ENCODE data around the gene TMEM145. TPM values are rescaled to one million over a fixed set of nuclear protein-coding genes. Genes with fewer than 3 reads are reported as not detected.
"Not testable (repeated sequence)": the region's sequence is repeated elsewhere in the genome, so short reads cannot be mapped to it uniquely, and the experiment has no call there.

TMEM145 gene
- total RNA-seq, 1 donor from 2014 or later, result 0.16 TPM

DNA sequence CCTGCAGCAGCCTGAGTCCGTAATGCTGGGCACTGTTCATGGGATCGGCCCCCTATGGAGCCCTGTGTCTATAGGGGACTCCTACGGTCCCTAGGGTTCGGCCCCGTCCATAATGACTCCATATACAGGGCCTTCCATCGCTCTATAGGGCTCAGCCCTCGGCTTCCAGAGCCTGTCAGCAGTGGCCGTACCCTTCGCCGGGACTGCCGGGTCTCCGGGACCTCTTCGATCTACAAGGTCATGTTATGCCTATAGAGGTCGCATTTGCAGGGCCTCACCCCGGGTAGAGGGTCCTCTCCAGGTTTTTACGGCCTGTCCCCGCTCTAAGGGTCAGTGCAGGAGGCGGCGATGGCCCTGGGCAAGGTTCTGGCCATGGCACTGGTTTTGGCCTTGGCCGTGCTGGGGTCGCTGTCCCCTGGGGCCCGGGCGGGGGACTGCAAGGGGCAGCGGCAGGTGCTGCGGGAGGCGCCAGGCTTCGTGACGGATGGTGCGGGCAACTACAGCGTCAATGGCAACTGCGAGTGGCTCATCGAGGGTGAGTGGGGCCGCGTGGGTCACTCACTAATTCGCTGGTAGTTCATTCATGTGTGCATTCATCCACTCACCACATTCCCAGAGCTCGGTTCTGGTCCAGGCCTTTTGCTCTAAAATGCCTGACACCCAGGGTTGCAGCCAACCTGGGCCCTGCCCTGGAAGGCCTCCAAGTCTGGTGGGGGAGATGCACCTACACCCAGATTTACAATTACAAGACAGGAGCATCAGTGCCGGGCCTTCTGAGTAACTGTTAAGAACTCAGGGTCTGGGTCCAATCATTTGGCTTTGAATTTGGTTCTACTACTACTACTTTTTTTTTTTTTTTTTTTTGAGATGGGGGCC, 13.0 kb downstream of the TMEM145 start:
- intact Hi-C loops (cut with DNase I), result loop anchor here (1.0 to 10.0 kb wide), 4 partner anchors 24 to 191 kb away; partner anchors contain the start of genes PAFAH1B3, POU2F2 and PRR19
- peak; percentile 12 for ATAC-seq
- no peak for DNase-seq (ENCODE audit: missing footprints)

DNA sequence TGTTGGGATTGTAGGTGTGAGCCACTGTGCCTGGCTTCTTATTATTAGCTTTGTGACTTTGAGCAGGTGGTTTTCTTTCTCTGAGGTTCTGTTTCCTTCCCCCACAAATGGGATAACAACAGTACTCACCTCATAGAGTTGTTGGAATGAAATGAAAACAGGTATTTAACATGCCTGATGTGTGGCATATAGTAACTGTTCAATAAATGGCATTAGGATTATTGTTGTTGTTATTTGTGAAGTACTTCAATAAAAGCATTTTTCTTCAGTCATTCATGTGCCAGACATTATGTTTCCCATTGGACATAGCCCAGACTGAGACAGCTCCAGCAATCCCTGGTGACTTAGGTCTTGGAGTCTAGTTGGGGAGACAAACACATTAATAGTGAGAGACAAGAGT, 13.9 kb downstream of the TMEM145 start:
- no peak for DNase-seq (ENCODE audit: missing footprints)
- intact Hi-C loops (cut with DNase I), result loop anchor here (2.0 to 10.0 kb wide), 2 partner anchors 82 to 192 kb away; partner anchors contain the start of gene POU2F2
- no peak for ATAC-seq

DNA sequence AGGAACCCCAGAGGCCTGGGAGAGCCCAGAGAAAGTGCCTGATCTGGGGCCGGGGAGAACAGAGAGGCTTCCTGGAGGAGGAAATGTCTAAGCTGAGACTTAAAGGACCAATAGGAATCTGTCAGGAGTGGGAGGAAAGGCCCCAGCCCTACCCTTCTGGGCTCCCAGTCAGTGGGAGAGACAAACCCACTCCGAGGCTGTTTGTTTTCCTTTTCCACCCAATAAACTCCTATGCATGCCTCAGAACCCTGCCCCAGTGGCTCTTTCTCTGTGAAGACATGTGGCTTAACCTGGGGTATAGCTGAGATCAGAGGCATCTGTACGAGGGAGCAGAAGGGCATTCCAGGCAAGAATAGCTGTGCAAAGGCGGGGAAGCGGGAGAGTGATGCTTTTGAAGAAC, 14.3 kb downstream of the TMEM145 start:
- intact Hi-C loops (cut with DNase I), result loop anchor here (2.0 to 10.0 kb wide), 2 partner anchors 83 to 193 kb away; partner anchors contain the start of gene POU2F2
- DNase-seq (ENCODE audit: missing footprints), result no peak
- no peak for ATAC-seq

DNA sequence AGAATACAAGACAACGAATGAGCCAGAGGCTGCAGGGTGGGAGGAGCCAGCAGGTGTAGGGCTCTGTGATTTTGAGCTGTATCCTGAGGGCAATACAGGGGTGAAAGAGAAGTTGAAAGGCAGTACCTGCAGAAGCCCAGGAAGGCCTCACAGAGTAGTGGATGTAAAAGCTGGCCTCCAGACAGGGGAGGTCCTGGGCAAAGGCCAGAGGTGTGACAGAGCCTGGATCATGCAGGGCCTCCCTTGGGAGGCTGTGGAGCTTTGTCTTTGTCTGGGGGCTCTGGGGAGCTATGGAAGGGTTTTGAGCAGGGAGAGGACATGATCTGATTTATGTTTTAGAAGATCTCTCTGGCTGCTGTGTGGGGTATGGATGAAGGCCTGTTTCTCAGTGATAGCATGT, 15.0 kb downstream of the TMEM145 start:
- peak; percentile 1 for DNase-seq (ENCODE audit: missing footprints)
- intact Hi-C loops (cut with DNase I), result loop anchor here (10.0 kb wide), 1 partner anchor 193 kb away; the partner anchor contains the start of gene POU2F2
- no peak for ATAC-seq

DNA sequence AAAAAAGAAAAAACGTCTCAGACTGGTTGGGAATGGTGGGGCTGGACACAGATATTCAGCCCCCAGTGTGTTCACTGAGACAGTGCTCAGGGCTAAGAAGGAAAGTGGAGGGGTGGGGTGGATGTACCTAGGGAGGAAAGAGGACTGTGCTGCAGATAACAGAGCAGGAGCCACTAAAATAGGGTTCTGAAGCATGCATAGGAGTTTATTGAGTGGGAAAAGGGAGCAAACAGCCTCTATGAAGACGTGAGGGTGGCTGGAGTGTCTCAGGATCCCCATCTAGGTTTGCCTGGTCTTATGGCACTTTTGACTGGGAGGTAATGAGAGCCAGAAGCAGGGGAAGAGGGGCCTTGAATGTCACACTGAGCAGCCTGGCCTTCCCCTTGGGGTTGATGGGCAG, 15.7 kb downstream of the TMEM145 start:
- intact Hi-C loops (cut with DNase I), result loop anchor here (10.0 kb wide), 1 partner anchor 194 kb away; the partner anchor contains the start of gene POU2F2
- DNase-seq (ENCODE audit: missing footprints) (no peak), ATAC-seq (no peak)

DNA sequence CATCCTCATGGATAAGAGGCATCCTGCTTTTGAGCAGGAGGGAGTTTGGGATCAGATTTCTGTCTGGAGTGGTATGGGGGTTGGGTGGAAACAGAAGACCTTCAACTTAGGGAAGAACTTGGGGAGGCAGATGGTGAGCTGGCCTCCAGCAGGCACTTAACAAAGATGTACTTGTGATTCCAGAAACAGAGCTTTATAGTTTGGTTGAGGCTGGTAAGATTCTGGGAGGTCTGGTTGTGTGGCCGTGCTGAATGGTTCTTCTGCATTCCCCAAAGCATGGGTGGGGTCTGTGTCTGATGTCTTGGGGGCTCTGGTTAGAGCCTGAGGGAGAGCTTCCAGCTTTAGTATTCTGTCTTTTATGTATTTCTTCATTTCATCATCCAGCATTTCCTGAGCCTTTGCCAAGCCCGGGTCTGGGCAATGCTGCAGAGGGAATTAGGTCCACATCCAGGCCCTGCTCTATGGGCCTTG, 17.2 kb downstream of the TMEM145 start:
- intact Hi-C loops (cut with DNase I), result no loop called here
- DNase-seq (ENCODE audit: missing footprints) (no peak), ATAC-seq (no peak)

DNA sequence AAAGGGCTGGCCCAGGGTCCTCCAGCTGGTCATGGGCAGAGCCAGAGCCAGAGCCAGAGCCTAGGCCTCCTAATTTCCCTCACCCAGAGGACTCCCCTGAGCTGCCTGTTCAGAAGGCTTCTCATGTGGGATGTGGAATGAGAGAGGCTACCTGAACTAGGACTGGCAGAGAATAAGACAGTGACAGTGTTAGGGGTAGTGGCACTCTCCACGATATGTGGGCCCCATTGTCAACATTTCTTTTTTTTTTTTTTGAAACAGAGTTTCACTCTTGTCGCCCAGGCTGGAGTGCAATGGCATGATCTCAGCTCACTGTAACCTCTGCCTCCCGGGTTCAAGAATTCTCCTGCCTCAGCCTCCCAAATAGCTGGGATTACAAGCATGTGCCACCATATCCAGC, 18.2 kb downstream of the TMEM145 start:
- intact Hi-C loops (cut with DNase I); ATAC-seq; DNase-seq (ENCODE audit: missing footprints): not testable (repeated sequence)

DNA sequence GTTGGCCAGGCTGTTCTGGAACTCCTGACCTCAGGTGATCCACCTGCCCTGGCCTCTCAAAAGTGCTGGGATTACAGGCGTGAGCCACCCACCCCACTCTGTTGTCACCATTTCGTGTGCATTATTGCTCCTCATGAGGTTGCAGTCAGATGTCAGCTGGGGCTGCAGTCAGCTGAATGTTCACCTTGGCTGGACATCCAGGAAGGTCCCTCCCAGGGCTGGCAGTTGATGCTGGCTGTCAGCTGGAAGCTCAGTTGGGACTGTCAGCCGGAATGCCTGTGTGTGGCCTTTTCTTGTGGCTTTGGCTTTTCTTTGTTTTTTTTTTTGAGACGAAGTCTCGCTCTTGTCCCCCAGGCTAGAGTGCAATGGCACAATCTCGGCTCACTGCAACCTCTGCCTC, 18.9 kb downstream of the TMEM145 start:
- ATAC-seq, result no peak
- DNase-seq (ENCODE audit: missing footprints), result no peak
- intact Hi-C loops (cut with DNase I), result no loop called here

DNA sequence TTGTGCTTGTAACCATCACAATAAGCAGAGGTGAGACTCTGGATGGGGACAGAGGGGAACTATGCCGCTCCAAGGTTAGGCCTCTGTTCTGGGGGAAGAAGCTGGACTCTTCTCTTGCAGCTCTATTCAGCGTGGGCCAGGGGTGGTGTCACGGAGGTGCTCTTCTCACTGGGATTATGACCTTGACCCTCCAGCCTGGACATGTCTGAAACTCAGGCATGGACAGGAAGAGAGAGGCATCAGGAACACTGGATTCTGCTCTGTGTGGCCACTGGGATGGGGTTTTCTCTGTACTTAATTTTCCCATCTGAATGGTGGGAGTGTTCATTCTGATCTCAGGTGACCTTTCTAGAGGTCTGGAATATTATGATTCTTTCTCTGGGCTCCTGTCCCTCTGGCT, 19.9 kb downstream of the TMEM145 start:
- intact Hi-C loops (cut with DNase I), result no loop called here
- ATAC-seq (no peak), DNase-seq (ENCODE audit: missing footprints) (no peak)

DNA sequence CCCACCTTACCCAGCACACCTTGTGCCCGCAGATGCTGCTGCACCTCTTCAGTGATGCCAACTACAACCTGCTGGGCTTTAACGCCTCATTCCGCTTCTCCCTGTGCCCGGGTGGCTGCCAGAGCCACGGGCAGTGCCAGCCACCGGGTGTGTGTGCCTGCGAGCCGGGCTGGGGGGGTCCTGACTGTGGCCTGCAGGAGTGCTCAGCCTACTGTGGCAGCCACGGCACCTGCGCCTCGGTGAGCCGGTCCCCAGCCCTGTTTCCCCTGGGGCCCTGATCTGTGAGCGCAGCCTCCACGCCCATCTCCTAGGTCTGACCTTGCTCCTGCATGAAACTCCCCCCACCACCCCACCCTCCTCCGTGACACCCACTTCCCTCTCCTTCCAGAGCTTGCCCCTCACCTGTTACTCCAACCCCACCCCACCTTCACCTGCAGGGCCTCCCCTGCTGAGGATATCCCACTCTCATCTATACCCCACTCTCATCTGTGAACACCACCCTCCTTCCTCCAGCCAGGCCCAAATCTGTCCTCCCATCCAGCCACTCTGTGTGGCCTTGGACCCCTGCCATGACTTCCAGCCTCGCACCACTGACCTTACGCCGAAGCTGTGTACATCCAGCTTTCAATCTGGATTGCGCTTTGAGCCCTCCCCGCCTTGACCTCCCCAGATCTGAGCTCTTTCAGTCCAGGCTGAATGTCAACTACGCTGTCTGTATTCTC, 21.0 kb downstream of the TMEM145 start:
- ATAC-seq, result peak; percentile 20
- no peak for DNase-seq (ENCODE audit: missing footprints)
- intact Hi-C loops (cut with DNase I), result no loop called here

DNA sequence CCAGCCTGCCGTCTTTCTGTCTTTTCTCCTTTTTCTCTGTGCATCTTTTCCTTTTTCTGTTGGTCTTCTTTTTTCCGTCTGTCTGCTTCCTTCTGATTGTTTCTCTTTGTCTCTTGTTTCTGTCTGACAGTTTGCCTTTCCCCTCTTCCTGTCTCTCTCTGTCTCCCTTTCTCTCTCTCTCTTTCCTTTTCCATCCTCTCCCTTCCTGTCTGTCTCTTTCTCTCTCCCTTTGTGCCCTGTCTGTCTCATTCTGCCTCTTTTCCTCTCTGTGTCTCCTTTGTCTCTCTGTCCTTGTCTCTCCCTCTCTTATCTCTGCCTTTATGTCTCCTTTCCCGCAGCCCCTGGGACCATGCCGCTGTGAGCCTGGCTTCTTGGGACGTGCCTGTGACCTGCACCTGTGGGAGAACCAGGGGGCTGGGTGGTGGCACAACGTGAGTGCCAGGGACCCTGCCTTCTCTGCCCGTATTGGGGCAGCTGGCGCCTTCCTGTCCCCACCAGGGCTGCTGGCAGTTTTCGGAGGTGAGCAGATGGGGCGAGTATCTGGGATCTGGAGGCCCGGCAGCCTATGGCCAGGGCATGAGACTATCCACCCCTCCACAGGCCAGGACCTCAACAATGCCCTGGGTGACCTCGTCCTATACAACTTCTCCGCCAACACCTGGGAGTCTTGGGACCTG, 21.7 kb downstream of the TMEM145 start:
- intact Hi-C loops (cut with DNase I), result no loop called here
- DNase-seq (ENCODE audit: missing footprints), result no peak
- no peak for ATAC-seq

DNA sequence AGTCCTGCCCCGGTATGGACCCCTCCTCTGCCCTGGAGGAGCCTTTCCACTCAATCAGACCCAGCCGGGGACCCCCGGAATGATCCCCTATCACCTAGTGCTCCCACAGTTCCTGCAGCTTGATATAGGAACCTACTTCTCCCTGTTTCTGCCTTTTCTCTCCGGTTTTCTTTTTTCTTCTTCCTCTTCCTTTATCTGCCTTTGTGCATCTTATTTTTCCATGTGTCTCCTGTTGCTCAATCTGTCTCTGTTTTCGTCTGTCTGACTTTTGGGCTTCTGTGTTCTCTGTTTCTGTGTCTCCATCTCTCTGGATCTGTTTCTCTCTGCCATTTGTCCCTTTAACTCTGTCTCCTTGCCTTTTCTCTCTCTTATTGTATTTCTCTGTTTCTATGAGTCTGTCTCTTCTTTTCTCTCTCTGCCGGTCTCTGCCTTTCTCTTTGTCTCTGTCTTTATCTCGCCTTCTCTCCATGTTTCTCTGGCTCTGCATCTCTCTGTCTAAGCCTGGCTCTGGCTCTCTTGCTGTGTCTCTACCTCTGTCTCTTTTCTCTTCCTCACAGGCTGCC, 22.3 kb downstream of the TMEM145 start:
- DNase-seq (ENCODE audit: missing footprints) (no peak), ATAC-seq (no peak)
- intact Hi-C loops (cut with DNase I), result no loop called here

DNA sequence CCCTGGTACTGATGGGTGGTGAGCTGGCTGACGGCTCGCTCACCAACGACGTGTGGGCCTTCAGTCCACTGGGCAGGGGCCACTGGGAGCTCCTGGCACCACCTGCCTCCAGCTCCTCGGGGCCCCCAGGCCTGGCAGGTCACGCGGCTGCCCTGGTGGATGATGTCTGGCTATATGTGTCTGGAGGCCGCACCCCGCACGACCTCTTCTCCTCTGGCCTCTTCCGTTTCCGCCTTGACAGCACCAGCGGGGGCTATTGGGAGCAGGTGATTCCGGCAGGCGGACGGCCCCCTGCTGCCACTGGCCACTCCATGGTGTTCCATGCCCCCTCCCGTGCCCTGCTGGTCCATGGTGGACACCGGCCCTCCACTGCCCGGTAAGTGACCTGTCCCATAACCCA, 22.9 kb downstream of the TMEM145 start:
- ATAC-seq, result no peak
- intact Hi-C loops (cut with DNase I), result no loop called here
- no peak for DNase-seq (ENCODE audit: missing footprints)

DNA sequence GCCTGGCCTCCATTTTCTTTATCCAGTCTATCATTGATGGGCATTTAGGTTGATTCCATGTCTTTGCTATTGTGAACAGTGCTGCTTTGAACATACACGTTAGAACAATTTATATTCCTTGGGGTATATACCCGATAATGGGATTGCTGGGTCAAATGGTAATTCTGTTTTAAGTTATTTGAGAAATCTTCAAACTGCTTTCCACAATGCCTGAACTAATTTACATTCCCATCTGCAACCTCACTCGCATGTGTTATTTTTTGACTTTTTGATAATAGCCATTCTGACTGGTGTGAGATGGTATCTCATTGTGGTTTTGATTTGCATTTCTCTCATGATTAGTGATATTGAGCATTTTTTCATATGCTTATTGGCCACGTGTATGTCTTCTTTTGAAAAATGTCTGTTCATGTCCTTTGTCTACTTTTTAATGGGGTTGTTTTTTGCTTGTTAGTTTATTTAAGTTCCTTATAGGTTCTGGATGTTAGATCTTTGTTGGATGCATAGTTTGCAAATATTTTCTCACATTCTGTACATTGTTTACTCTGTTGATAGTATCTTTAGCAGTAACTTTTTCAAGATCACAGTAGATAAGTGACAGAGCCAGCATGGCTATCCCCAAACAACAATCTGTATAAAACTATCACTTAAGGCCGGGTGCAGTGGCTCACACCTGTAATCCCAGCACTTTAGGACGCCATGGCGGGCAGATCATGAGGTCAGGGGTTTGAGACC, 26.2 kb downstream of the TMEM145 start:
- intact Hi-C loops (cut with DNase I); ATAC-seq; DNase-seq (ENCODE audit: missing footprints): not testable (repeated sequence)

DNA sequence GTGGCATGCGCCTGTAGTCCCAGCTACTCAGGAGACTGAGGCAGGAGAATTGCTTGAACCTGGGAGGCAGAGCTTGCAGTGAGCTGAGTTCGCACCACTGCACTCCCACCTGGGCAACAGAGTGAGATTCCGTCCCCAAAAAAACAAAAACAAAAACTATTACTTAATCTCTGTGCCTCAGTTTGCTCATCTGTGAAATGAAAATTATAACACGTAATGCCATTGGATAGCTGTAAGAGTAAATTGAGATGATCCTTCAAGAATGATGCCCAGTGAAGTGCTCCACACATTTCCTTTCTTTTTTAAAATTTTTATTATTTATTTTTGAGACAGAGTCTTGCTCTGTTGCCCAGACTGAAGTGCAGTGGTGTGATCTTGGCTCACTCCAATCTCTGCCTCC, 26.8 kb downstream of the TMEM145 start:
- intact Hi-C loops (cut with DNase I); ATAC-seq: not testable (repeated sequence)

DNA sequence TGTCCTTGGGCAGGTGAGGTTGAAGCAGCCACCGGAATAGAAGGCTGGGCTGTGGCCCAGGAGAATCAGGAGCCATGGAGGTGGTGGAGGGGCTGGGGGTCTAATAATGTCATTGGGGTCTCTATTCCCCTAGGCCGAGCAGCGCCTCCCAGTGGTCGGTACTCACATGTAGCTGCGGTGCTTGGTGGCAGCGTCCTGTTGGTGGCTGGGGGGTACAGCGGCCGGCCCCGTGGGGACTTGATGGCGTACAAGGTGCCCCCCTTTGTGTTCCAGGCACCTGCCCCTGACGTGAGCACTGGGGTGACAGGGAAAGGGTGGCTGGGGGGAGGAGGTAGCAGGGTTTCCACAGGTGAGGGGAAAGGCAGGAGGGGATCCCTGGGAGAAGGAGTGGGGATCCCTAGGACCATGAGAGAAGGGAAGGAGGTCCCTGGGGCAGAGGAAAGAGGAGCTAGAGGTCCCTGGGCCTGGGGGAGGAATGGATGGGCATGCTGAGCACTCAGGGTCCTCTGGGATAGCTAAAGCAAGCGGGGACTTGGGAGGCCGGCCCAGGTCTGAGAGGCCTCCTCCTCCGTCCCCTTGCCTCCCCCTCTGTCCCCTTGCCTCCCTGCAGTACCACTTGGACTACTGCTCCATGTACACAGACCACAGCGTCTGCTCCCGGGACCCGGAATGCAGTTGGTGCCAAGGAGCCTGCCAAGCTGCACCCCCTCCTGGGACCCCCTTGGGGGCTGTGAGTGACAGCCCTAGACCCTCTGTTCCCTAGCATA, 30.4 kb downstream of the TMEM145 start:
- DNase-seq (ENCODE audit: missing footprints), result no peak
- ATAC-seq, result no peak
- intact Hi-C loops (cut with DNase I), result no loop called here

More for the DNA sequence above, 26.8 kb downstream of the TMEM145 start:
- not testable (repeated sequence) for DNase-seq (ENCODE audit: missing footprints)

DNA sequence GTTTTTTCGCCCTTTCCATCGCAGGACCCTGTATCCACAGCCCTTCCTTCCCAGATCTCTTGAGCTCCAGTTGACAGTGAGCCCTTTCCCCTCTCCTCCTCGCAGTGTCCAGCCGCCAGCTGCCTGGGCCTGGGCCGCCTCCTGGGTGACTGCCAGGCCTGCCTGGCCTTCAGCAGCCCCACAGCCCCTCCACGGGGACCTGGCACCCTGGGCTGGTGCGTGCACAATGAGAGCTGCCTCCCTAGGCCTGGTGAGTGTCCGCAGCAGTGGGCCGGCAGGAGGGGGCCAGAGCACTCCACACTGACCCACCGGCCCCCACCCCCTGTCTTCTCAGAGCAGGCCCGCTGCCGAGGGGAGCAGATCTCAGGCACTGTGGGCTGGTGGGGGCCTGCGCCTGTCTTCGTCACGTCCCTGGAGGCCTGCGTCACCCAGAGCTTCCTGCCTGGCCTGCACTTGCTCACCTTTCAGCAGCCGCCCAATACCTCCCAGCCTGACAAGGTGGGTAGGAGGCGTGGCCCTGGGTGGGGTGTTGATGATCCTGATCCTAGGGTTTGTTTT, 31.3 kb downstream of the TMEM145 start:
- intact Hi-C loops (cut with DNase I), result no loop called here
- peak; percentile 34 for DNase-seq (ENCODE audit: missing footprints)
- no peak for ATAC-seq
